H9 (cell line): ENCODE measurements around the gene ST3GAL5. TPM values are rescaled to one million over a fixed set of nuclear protein-coding genes. Genes with fewer than 3 reads are reported as not detected.

Experiments used
- DNase-seq: peaks from one replicate; pipeline ENCODE4 v3.0.0-alpha.2; 2017
- H2AFZ ChIP-seq: one replicate; pipeline ENCODE4 v1.6.1; 2013; ENCODE audit warnings: mild to moderate bottlenecking, low read length, control low read depth, moderate library complexity
- H2AK5ac ChIP-seq: 2 replicates; pipeline ENCODE4 v1.6.1; 2013; ENCODE audit warnings: low read length, control low read depth, mixed read lengths; ENCODE audit not compliant: insufficient read length
- H2BK120ac ChIP-seq: one replicate; pipeline ENCODE4 v1.6.1; 2013; ENCODE audit warnings: low read depth, mild to moderate bottlenecking, low read length, control low read depth, inconsistent platforms; ENCODE audit not compliant: poor library complexity, severe bottlenecking
- H2BK12ac ChIP-seq: 2 replicates; pipeline ENCODE4 v1.6.1; 2013; ENCODE audit warnings: low read length, control low read depth, mixed read lengths, low read depth; ENCODE audit not compliant: insufficient read length
- H2BK15ac ChIP-seq: 2 replicates; pipeline ENCODE4 v1.6.1; 2013; ENCODE audit warnings: low read depth, low read length, control low read depth
- H2BK20ac ChIP-seq: one replicate; pipeline ENCODE4 v1.6.1; 2013; ENCODE audit warnings: low read depth, mild to moderate bottlenecking, low read length, control low read depth, inconsistent platforms; ENCODE audit not compliant: poor library complexity, severe bottlenecking
- H2BK5ac ChIP-seq: 2 replicates; pipeline ENCODE4 v1.6.1; 2013; ENCODE audit warnings: low read length, control low read depth, mixed read lengths; ENCODE audit not compliant: insufficient read length
- H3K14ac ChIP-seq: 2 replicates; pipeline ENCODE4 v1.6.1; 2013; ENCODE audit warnings: low read length, control low read depth; ENCODE audit not compliant: insufficient read depth
- H3K18ac ChIP-seq: 2 replicates; pipeline ENCODE4 v1.6.1; 2013; ENCODE audit warnings: low read depth, mild to moderate bottlenecking, mixed read lengths, low read length, control low read depth; ENCODE audit not compliant: insufficient read length
- H3K23ac ChIP-seq: 2 replicates; pipeline ENCODE4 v1.6.1; 2013; ENCODE audit warnings: low read length, control low read depth, mixed read lengths, low read depth; ENCODE audit not compliant: insufficient read length
- H3K23me2 ChIP-seq: 2 replicates; pipeline ENCODE4 v1.6.1; 2013; ENCODE audit warnings: low read depth, mild to moderate bottlenecking, mixed read lengths, low read length, control low read depth; ENCODE audit not compliant: insufficient read length, poor library complexity, severe bottlenecking
- H3K27ac ChIP-seq: 2 replicates; pipeline ENCODE4 v1.5.1; 2013; ENCODE audit warnings: low read length, control low read depth, mixed read lengths, low read depth; ENCODE audit not compliant: insufficient read length
- H3K27me3 ChIP-seq: 2 replicates; pipeline ENCODE4 v1.6.1; 2013; ENCODE audit warnings: low read length, control low read depth, inconsistent platforms; ENCODE audit not compliant: insufficient read depth
- H3K4ac ChIP-seq: 2 replicates; pipeline ENCODE4 v1.6.1; 2013; ENCODE audit warnings: low read depth, mild to moderate bottlenecking, control low read depth, inconsistent platforms, low read length, moderate library complexity
- H3K4me1 ChIP-seq: 2 replicates; pipeline ENCODE4 v1.6.1; 2013; ENCODE audit warnings: low read length, control low read depth, inconsistent platforms; ENCODE audit not compliant: insufficient read depth
- H3K4me2 ChIP-seq: 2 replicates; pipeline ENCODE4 v1.6.1; 2013; ENCODE audit warnings: low read length, control low read depth, mixed read lengths; ENCODE audit not compliant: insufficient read length, insufficient read depth
- H3K56ac ChIP-seq: 2 replicates; pipeline ENCODE4 v1.6.1; 2013; ENCODE audit warnings: low read depth, mild to moderate bottlenecking, mixed read lengths, low read length, control low read depth; ENCODE audit not compliant: insufficient read length
- H3K79me1 ChIP-seq: 2 replicates; pipeline ENCODE4 v1.6.1; 2013; ENCODE audit warnings: low read depth, mild to moderate bottlenecking, moderate library complexity, low read length, control low read depth, inconsistent platforms; ENCODE audit not compliant: insufficient read depth, poor library complexity, severe bottlenecking
- H3K79me2 ChIP-seq: 2 replicates; pipeline ENCODE4 v1.6.1; 2013; ENCODE audit warnings: low read length, control low read depth, inconsistent platforms; ENCODE audit not compliant: insufficient read depth
- H3K9ac ChIP-seq: 2 replicates; pipeline ENCODE4 v1.6.1; 2013; ENCODE audit warnings: low read length, control low read depth, mixed read lengths; ENCODE audit not compliant: insufficient read length; ENCODE audit errors: extremely low read depth
- H3K9me3 ChIP-seq: one replicate; pipeline ENCODE4 v1.6.1; 2013; ENCODE audit warnings: low read depth, low read length, inconsistent platforms; ENCODE audit not compliant: control insufficient read depth
- H3T11ph ChIP-seq: one replicate; pipeline ENCODE4 v1.6.1; 2013; ENCODE audit warnings: mild to moderate bottlenecking, low read length, control low read depth, inconsistent platforms
- H4K20me1 ChIP-seq: one replicate; pipeline ENCODE4 v1.6.1; 2013; ENCODE audit not compliant: control insufficient read depth, insufficient read length, insufficient read depth
- H4K5ac ChIP-seq: 2 replicates; pipeline ENCODE4 v1.6.1; 2013; ENCODE audit warnings: low read depth, mild to moderate bottlenecking, mixed read lengths, low read length, control low read depth; ENCODE audit not compliant: insufficient read length
- H4K8ac ChIP-seq: replicated peaks from 2 replicates; pipeline ENCODE4 v1.6.1; 2013; ENCODE audit warnings: low read length, control low read depth, mixed read lengths, low read depth; ENCODE audit not compliant: insufficient read length
- H4K91ac ChIP-seq: 2 replicates; pipeline ENCODE4 v1.6.1; 2013; ENCODE audit warnings: low read depth, mild to moderate bottlenecking, moderate library complexity, mixed read lengths, low read length, control low read depth; ENCODE audit not compliant: insufficient read length
- H3K27ac Mint-ChIP-seq, 3 experiments: 2 replicates in 2 of 3; 3 replicates in 1 of 3; pipeline ENCODE4 v1.8.0; 2020 to 2021; ENCODE audit warnings: mixed read lengths in 3 of 3, mild to moderate bottlenecking in 1 of 3, moderate library complexity in 1 of 3
- H3K27me3 Mint-ChIP-seq: 2 replicates; pipeline ENCODE4 v1.8.0; 2021; ENCODE audit warnings: low read depth, mild to moderate bottlenecking, moderate library complexity, mixed read lengths
- H3K36me3 Mint-ChIP-seq, 3 experiments: 2 replicates in 2 of 3; 3 replicates in 1 of 3; pipeline ENCODE4 v1.8.0; 2020 to 2021; ENCODE audit warnings: low read depth in 3 of 3, mixed read lengths in 3 of 3; ENCODE audit not compliant: insufficient read depth in 1 of 3
- H3K4me1 Mint-ChIP-seq, 2 experiments: 2 replicates each; pipeline ENCODE4 v1.8.0; 2020; ENCODE audit warnings: mixed read lengths in 2 of 2
- H3K4me3 Mint-ChIP-seq, 2 experiments: 2 replicates in 1 of 2; 3 replicates in 1 of 2; pipeline ENCODE4 v1.8.0; 2020 to 2021; ENCODE audit warnings: mild to moderate bottlenecking in 2 of 2, mixed read lengths in 2 of 2, moderate library complexity in 1 of 2
- H3K9me3 Mint-ChIP-seq, 2 experiments: 2 replicates in 1 of 2; 3 replicates in 1 of 2; pipeline ENCODE4 v1.8.0; 2020; ENCODE audit warnings: mild to moderate bottlenecking in 2 of 2, mixed read lengths in 2 of 2, moderate library complexity in 1 of 2
- WGBS: extraction: QIAGEN DNeasy Blood & Tissue Kit; methylation state at CpG from one replicate; pipeline ENCODE4 v1.1.7; 2013; ENCODE audit warnings: missing lambda C conversion rate, low lambda C conversion rate, mixed read lengths; ENCODE audit not compliant: insufficient read length; ENCODE audit errors: extremely low coverage; 5-methylcytosine and 5-hydroxymethylcytosine counted together
- total RNA-seq: library from RNA; stranded (reverse); gene quantifications from 2 replicates; pipeline ENCODE4 v1.2.1, GENCODE V29; 2021
- TF ChIP-seq, protein P1 (sequence below): fragments of 200-600 bp; sonication (generic); conservative IDR thresholded peaks from 3 replicates; pipeline ENCODE4 v1.8.0; 2021; ENCODE audit warnings: antibody characterized with exemption, mild to moderate bottlenecking

Gene ST3GAL5
- total RNA-seq, 1 experiment from 2014 or later = 3.3 TPM

DNA sequence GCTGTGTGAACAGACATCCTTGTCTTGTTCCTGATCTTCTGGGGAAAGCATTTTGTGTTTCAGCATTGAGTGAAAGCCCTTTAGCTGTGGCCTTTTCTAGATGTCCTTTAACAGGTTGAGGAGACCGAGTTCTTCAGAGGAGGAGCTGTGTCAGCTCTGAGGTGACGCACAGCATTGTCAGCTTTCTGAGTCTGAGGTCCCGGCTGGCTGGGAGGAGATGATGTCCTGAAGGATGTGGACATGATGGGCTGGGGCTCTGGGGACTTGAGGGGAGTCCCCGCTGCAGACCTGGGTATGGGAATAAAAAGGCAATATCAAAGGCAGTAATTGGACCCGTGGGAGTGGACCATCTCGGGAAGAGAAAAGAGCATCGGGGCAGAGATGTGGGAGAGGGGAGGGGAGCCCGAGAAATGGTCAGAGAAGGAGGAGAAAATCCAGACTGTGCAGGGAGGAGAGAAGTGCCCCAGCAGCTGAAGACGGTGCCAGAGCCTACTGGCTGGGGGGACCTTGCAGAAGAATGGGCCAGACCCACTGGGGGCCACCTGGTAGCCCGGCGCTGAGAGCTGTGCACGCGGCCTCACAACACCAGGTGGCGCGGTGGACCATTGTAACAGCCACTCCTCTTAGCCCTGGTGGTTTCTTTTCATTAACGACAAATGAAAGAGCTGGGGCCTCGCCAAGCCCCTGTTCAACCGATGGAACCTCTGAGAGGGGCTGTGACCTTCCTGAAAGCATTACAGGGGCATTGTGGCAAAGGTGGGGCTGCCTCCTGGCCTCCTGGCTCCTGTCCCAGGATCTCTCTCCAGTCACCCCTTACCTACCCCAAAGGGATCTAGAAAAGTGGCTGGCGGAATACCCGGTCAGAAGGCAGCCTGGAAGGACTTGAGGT lies 61.6 kb downstream of the ST3GAL5 start:
- H3K27me3 ChIP-seq = no peaks in the 10 kb centered on the region
- no peak overlapping the region for H3K23ac ChIP-seq
- Mint-ChIP-seq H3K27ac (no peak overlapping the region), H3K9me3 (no peaks in the 10 kb centered on the region), H3K27me3 (peaks cover 24% of the 10 kb centered on the region), H3K36me3 (no peaks in the 10 kb centered on the region), H3K4me3 (peak overlapping the region in 1 of 2 experiments; percentile 51; a peak in 1 of 5 replicates), H3K4me1 (peaks cover 14 to 17% of the 10 kb centered on the region in 2 experiments)
- no peak overlapping the region for H3K27ac ChIP-seq
- no peak overlapping the region for H3T11ph ChIP-seq
- no peak overlapping the region for H2BK15ac ChIP-seq
- no peak overlapping the region for H3K14ac ChIP-seq
- H2AFZ ChIP-seq = no peak overlapping the region
- peak; percentile 84 for DNase-seq
- H4K20me1 ChIP-seq = no peaks in the 10 kb centered on the region
- H4K5ac ChIP-seq = no peak overlapping the region
- H3K4me2 ChIP-seq = no peak overlapping the region
- no peak overlapping the region for H2BK120ac ChIP-seq
- no peaks in the 10 kb centered on the region for H3K79me1 ChIP-seq
- H3K18ac ChIP-seq = no peak overlapping the region
- no peaks in the 10 kb centered on the region; the same call in 1 of the 2 replicates for H3K4me1 ChIP-seq
- no peak overlapping the region for H3K9ac ChIP-seq
- H3K79me2 ChIP-seq = no peaks in the 10 kb centered on the region
- H2BK5ac ChIP-seq = no peak overlapping the region
- H3K23me2 ChIP-seq = no peaks in the 10 kb centered on the region
- no peaks in the 10 kb centered on the region for H3K9me3 ChIP-seq
- H2AK5ac ChIP-seq = no peak overlapping the region
- no peak overlapping the region for H3K56ac ChIP-seq
- no peak overlapping the region for H2BK12ac ChIP-seq
- TF ChIP-seq, protein P1, sequence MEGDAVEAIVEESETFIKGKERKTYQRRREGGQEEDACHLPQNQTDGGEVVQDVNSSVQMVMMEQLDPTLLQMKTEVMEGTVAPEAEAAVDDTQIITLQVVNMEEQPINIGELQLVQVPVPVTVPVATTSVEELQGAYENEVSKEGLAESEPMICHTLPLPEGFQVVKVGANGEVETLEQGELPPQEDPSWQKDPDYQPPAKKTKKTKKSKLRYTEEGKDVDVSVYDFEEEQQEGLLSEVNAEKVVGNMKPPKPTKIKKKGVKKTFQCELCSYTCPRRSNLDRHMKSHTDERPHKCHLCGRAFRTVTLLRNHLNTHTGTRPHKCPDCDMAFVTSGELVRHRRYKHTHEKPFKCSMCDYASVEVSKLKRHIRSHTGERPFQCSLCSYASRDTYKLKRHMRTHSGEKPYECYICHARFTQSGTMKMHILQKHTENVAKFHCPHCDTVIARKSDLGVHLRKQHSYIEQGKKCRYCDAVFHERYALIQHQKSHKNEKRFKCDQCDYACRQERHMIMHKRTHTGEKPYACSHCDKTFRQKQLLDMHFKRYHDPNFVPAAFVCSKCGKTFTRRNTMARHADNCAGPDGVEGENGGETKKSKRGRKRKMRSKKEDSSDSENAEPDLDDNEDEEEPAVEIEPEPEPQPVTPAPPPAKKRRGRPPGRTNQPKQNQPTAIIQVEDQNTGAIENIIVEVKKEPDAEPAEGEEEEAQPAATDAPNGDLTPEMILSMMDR = peak; percentile 93
- WGBS = no CpG with 5 or more reads among the region's 20 CpGs
- no peak overlapping the region for H2BK20ac ChIP-seq
- no peak overlapping the region for H3K4ac ChIP-seq
- no peak overlapping the region for H4K8ac ChIP-seq
- no peak overlapping the region for H4K91ac ChIP-seq
